GM12864 (cell line): ENCODE results near the gene GPR119.
A peak's percentile ranks its signal among the peaks of the same experiment; 100 is the strongest.
"Not testable (repeated sequence)": the region's sequence is repeated elsewhere in the genome, so short reads cannot be mapped to it uniquely, and the experiment has no call there.

ENCODE experiments used
- DNase-seq: peaks from one replicate; pipeline ENCODE4 v3.0.0-alpha.2; 2011; ENCODE audit warnings: low read depth
- H3K4me3 ChIP-seq: 2 replicates; pipeline ENCODE4 v1.5.1; 2011; ENCODE audit warnings: mild to moderate bottlenecking, low read depth, low read length, control low read depth
- CTCF ChIP-seq: IDR thresholded peaks from 2 replicates; pipeline ENCODE4 v1.5.1; 2011; ENCODE audit warnings: low read depth, mild to moderate bottlenecking, moderate library complexity, low read length, control low read depth, inconsistent platforms; ENCODE audit errors: missing control alignments

Gene GPR119

GRCh38 chrX:130340271-130340670 is 45.2 kb downstream of the GPR119 start:
- no peak for DNase-seq
- peak overlapping the region; percentile 83 for H3K4me3 ChIP-seq
- TF ChIP-seq CTCF, result no peak

GRCh38 chrX:130339408-130340222 is 45.9 kb downstream of the GPR119 start, which contains the start of gene SLC25A14:
Gene SLC25A14 (plus strand): TSS chrX:130339919. CDS start chrX:130340279, 360 bp downstream.
- DNase-seq, result peak; percentile 47
- H3K4me3 ChIP-seq, result peak within 1 kb of the TSS; percentile 83
- TF ChIP-seq CTCF, result no peak

- not testable (repeated sequence) for DNase-seq, H3K4me3 ChIP-seq
These were observed 46.6 kb downstream of the GPR119 start for GRCh38 chrX:130338869-130339268.

- no peak overlapping the region for H3K4me3 ChIP-seq
- no peak for TF ChIP-seq CTCF
- no peak for DNase-seq
These were observed 48.9 kb downstream of the GPR119 start for GRCh38 chrX:130336531-130336930.
